HUES48 (cell line): ENCODE data around the gene FLNA.

Experiments
- H3K27ac ChIP-seq: one replicate; pipeline ENCODE4 v1.7.0; 2013; ENCODE audit warnings: low read depth, low read length, inconsistent platforms
- H3K27me3 ChIP-seq: 2 replicates; pipeline ENCODE4 v1.6.1; 2013; ENCODE audit warnings: mild to moderate bottlenecking, low read length; ENCODE audit not compliant: control insufficient read depth, insufficient read depth
- H3K36me3 ChIP-seq: 2 replicates; pipeline ENCODE4 v1.6.1; 2013; ENCODE audit warnings: low read length; ENCODE audit not compliant: control insufficient read depth, insufficient read depth
- H3K4me1 ChIP-seq: 2 replicates; pipeline ENCODE4 v1.6.1; 2013; ENCODE audit warnings: mild to moderate bottlenecking, low read length; ENCODE audit not compliant: control insufficient read depth, insufficient read depth
- H3K4me3 ChIP-seq: 2 replicates; pipeline ENCODE4 v1.5.1; 2013; ENCODE audit warnings: mild to moderate bottlenecking, low read depth, low read length
- H3K9ac ChIP-seq: 2 replicates; pipeline ENCODE4 v1.6.1; 2013; ENCODE audit warnings: mild to moderate bottlenecking, low read depth, low read length, moderate library complexity
- H3K9me3 ChIP-seq: 2 replicates; pipeline ENCODE4 v1.6.1; 2013; ENCODE audit warnings: low read length; ENCODE audit not compliant: control insufficient read depth, insufficient read depth

The FLNA gene

DNA sequence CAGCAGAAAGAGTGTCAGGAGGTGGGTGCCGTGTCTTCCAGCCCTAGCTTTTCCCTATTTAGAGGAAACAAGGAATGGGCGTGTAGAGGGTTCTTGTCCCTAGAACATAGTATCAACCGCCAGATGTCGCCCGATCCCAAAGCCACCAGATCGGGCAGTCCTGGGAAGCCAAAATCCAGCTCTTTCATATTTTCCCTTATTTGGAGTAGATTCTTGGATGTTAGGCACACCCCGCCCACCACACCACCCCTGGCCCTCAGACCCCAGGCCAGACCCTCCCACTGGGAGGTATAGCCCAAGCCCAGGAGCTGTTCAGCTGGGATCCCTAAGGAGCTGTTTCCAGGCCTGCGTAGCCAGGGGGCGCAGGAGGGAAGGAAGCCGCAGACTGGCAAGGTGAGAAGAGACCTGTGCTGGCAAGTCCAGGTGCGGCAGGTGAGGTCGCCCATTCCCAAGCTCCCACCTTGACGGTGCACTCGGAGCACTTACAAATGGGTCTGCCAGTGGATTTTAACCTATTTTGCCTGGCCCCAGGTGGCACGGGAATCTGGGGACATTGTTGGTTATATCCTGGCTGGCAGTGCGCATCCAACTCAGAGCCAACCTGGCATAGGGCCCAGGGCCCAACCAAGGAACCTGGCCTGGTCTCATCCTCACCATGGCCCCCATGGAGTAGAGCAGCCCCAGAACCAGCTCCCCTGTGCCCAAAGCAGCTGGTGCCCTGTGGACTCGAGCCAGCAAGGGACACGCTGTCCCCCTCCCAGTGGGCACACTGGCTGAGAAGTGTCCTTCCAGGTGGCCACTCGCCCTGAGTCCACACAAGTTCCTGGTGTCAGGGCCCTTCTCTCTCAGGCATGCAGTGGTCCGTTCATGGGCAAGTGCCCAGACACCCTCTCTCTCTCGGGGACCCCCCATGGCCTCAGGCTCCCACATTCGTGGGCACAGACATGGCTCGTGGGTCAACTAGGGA lies 811 bp downstream of the FLNA start:
- peaks cover 7% of the 10 kb centered on the region for H3K36me3 ChIP-seq

DNA sequence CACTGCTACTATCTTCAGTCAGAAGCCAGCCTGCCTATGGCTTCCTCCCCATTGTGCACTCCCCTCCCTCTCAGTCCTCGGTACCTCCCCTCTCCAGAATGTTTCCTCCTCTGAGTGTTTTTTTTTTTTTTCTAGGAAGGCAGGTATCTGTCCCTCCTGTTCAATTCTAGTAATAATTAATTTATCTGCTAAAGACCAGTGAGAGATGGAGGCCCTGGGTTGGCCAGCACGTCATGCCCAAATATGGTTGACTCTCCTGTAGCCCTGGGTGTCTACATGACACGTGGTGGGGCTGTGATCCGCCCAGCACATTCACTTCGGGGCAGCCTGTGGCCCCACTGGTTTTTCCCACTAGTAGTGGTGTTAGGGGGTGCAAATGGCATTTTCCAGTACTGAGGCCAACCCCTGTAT lies 1.8 kb downstream of the FLNA start:
- H3K36me3 ChIP-seq, result peaks cover 17% of the 10 kb centered on the region
- H3K27ac ChIP-seq, result no peak overlapping the region
- H3K4me1 ChIP-seq, result peaks cover 18% of the 10 kb centered on the region
- H3K4me3 ChIP-seq, result no peak overlapping the region; the same call in 1 of the 2 replicates
- peaks cover 4% of the 10 kb centered on the region; the same call in 1 of the 2 replicates for H3K27me3 ChIP-seq
- H3K9ac ChIP-seq, result no peak overlapping the region
- peaks cover 22% of the 10 kb centered on the region for H3K9me3 ChIP-seq

More for the DNA sequence above, 811 bp downstream of the FLNA start:
- H3K4me1 ChIP-seq, result peaks cover 18% of the 10 kb centered on the region
- H3K9ac ChIP-seq, result 0 out of 2 replicates have a peak overlapping the region, but pooled peaks have one; percentile 24
- peaks cover 4% of the 10 kb centered on the region; the same call in 1 of the 2 replicates for H3K27me3 ChIP-seq
- peak overlapping the region; percentile 57 for H3K4me3 ChIP-seq
- peaks cover 18% of the 10 kb centered on the region for H3K9me3 ChIP-seq
- peak overlapping the region; percentile 51 for H3K27ac ChIP-seq

DNA sequence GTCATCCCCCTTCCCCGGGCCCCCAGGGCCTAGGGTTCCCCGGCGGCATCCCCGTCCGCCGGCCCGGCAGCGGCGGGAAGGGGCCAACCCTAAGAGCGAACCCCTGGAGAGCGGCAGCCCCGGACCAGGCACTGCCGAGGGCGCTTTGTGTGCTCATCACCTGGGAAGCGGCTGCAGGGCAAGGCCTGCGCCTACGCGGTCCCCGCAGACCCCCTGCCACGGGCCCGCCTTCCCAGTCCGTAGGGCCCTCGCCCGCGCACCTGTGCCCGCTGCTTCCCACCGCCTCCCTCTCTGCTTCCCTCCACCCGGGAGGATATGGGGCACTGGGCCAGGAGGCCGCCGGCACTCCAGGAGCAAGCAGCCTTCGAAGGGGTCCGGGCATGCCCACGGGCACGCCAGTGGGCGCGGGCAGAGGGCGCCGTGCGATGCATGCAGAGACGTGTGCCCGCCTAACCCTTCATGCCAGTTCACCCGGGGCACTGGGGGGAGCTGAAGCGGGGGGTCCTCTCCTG lies 2.6 kb downstream of the FLNA start:
- Histone ChIP-seq H3K27ac (no peak overlapping the region), H3K9ac (no peak overlapping the region)

DNA sequence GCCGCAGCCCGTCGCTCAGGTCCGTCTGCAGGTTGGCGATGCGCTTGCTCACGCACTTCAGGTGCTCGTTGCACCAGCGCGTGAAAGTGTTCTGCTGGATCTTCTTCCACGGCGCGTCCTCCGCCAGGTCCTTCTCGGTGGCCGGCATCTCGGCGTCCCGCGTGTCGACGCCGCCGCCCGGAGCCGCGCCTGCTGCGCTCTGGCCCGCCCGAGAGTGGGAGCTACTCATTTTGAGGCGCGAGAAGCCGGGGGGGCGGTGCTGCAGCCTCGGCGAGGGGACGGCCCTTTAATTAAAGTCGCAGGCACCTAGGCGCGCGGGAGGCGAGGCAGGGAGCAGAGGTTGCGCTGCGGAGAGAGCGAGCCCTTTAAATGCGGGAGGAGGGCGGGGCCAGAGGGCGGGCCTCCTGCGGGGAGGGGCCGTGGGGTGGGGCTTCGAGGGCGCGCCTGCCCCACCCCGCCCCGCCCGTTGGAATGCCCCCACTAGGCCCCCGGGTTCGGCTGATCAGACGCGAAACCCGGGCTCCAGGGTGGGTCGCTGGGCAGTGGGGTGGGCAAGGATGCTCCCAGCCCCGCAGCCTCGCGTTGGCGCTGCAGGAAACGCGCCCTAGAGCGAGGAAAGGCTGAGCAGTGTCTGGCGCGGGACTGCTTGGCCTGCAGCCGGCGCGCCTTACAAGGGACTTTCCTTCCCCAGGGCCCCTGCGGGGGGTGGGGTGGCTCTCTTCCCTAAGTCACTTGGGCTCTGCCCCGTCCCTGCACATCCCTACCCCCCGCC lies 3.2 kb downstream of the FLNA start:
- H3K27ac ChIP-seq, result peak overlapping the region; percentile 97
- H3K27me3 ChIP-seq, result peaks cover 4% of the 10 kb centered on the region; the same call in 1 of the 2 replicates
- H3K9ac ChIP-seq, result peak overlapping the region; percentile 99
- H3K4me3 ChIP-seq, result peak overlapping the region; percentile 92
- H3K36me3 ChIP-seq, result peaks cover 31% of the 10 kb centered on the region
- peaks cover 26% of the 10 kb centered on the region for H3K9me3 ChIP-seq
- peaks cover 18% of the 10 kb centered on the region for H3K4me1 ChIP-seq

More for the DNA sequence above, 2.6 kb downstream of the FLNA start:
- peaks cover 18% of the 10 kb centered on the region for H3K4me1 ChIP-seq
- peak overlapping the region; percentile 61 for H3K4me3 ChIP-seq
- peaks cover 4% of the 10 kb centered on the region; the same call in 1 of the 2 replicates for H3K27me3 ChIP-seq
- H3K36me3 ChIP-seq, result peaks cover 24% of the 10 kb centered on the region
- peaks cover 24% of the 10 kb centered on the region for H3K9me3 ChIP-seq

DNA sequence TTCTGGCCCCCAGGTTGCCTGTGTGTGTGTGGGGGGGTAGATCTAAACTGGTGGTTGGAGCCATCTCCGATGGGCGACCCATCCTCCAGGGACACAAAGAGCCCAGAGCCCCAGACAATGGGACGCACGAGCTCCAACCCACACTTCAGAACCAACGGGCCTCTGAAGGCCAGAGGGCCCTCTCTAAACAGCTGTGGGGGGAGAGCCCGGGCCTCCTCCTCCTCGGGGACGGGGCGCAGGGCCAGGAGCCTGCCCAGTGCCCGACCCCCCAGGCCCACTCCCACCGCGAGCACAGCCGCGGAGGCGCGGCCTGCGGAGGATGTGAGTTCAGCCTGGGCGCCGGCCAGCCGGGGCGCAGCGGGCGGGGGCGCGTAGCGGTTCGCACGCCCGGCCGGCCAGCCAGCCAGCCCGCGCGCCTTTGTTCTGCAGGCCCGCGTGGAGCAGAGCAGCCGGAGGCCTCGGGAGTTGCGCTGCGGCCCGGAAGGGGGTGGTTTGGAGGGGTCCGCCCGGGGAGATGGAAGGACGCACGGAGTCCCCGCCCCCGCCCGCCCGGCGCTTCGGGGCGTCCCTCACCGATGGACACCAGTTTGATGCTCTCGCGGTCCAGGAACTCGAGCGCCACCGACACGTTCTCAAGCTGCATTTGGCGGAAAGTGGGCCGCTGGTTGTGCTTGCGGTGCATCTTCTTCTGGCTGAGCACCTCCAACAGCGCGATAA lies 4.0 kb downstream of the FLNA start:
- Histone ChIP-seq H3K36me3 (peaks cover 38% of the 10 kb centered on the region), H3K9ac (peak overlapping the region; percentile 99), H3K4me3 (peak overlapping the region; percentile 92), H3K9me3 (peaks cover 26% of the 10 kb centered on the region), H3K4me1 (peaks cover 18% of the 10 kb centered on the region), H3K27ac (peak overlapping the region; percentile 97), H3K27me3 (peaks cover 4% of the 10 kb centered on the region; the same call in 1 of the 2 replicates)

DNA sequence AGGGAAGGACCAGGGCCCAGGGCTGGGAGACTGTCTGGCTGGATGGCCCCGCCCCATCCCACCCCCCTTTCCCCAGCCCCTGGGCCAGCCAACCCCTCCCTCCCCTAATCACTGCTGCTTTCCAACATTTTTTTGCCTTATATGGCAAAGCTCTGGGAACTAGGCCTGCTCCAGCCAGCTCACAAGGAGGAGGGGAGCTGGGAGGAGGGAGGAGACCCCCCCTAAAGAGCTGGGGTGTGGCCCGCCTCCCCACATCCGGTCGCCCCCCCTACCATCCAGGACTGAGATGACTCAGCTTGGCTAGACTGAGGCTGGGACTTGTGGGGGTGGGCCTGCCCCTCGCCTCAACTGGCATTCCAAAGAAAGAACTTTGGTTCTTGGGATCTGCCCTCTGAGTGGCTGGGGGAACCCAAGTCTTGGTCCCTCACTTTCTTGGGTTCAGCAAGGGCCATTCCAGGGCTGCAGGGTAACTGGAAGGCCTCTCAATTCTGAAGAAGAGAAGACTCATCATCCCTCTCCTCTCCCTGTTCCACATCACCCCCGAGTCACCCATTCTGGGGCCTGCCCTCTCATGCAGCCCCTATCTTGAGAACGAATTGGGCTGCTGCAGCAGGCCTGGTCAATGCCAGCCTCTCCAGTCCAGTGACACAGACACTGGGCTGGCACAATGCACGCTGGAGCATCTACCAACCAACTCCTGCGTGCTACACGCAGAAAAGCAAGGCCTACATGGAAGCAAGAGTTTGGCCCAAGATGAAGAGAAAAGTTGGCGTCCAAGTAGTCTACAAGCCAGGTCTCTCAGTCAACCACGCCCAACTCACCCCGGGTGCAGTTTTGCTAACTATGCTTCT lies 4.8 kb downstream of the FLNA start:
- H3K4me3 ChIP-seq, result peak overlapping the region; percentile 92
- H3K27me3 ChIP-seq, result peaks cover 4% of the 10 kb centered on the region; the same call in 1 of the 2 replicates
- H3K27ac ChIP-seq, result peak overlapping the region; percentile 97
- H3K36me3 ChIP-seq, result peaks cover 46% of the 10 kb centered on the region
- peaks cover 28% of the 10 kb centered on the region for H3K9me3 ChIP-seq
- peak overlapping the region; percentile 99 for H3K9ac ChIP-seq
- peaks cover 18% of the 10 kb centered on the region for H3K4me1 ChIP-seq

DNA sequence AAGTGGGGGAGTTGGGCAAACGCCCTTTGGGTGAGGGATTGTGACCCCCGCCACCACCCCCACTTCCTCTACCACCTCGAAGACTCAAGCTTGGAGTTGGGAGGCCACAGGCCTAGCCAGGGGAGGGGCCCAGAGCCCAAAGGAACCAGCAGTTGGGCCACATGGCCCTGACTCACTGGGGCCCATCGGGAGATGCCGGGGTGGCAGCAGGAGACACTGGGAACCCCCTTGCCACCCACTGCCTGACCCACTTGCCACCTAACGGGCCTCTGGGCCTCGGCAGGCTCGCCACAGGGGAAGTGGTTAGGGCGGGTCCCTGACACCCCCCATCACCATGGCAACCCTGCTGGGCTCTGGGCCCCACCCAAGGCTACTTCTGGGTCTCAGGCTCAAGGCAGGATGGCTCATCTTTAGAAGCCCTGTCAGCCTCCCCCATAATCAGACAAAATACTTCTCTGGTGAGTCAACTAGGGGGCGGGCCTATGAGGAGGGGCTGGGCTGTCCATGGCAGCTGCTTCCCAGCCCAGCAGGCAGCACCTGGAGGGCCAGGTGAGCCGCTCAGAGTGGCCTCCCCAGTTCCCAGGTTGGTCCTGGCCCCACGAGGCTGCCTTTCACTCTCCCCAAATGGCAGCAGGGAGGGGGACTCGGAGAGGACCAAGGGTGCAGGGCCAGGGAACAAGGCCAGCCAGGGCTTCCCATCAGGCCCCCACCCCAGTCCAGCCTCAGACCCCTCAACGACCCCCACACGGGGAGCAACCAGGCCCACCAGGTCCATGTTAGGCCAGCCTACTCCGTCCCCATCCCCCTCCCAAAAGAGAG lies 5.6 kb downstream of the FLNA start:
- Histone ChIP-seq H3K4me1 (peaks cover 15% of the 10 kb centered on the region), H3K36me3 (peaks cover 54% of the 10 kb centered on the region), H3K9me3 (peaks cover 30% of the 10 kb centered on the region), H3K9ac (peak overlapping the region; percentile 81), H3K4me3 (peak overlapping the region; percentile 92), H3K27ac (peak overlapping the region; percentile 97), H3K27me3 (0 out of 2 replicates have a peak, but pooled peaks cover 1% of the 10 kb centered on the region)

DNA sequence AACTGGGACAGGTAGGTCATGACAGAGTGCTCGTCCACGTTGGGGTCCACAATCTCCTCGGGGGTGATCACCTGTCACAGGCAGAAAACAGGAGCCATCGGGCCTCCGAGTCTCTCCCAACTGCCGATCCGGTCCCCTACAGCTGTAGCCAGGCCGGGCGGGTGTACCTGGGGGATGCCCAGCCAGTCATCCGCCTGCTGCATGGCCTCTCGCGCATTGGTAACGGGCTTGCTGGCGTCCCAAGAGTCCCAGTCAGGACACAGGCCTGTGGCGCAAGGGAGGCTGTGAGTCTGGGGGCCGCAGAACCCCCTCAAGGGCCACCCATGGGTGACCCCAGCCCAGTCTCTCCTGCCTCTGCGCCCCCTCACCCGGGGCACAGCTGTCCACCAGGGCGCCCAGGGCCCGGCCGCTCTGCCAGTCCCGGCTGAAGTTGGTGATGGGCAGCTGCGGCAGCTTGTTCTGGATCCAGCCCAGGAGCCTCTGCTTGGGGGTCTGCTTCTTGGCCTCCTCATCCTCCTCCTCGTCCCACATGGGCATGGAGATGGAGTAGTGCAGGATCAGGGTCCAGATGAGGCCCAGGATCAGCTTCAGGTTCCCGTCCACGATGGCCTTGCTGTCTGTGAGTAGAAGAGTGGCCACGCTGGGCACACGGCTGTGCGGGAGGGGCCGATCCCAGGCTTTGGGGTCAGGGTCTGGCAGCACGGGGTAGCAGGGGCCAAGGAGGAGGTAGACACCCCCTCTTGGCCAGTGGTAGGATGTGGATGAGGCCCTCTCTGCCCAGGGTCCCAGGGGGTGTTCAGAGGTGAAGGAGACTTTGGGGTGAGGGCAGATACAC lies 6.7 kb downstream of the FLNA start:
- Histone ChIP-seq H3K27me3 (no peaks in the 10 kb centered on the region), H3K27ac (peak overlapping the region; percentile 97), H3K36me3 (peaks cover 62% of the 10 kb centered on the region), H3K9ac (no peak overlapping the region), H3K9me3 (peaks cover 27% of the 10 kb centered on the region), H3K4me3 (0 out of 2 replicates have a peak overlapping the region, but pooled peaks have one; percentile 92), H3K4me1 (peaks cover 7% of the 10 kb centered on the region; the same call in 1 of the 2 replicates)
